GM12878 (cell line): Measurements from ENCODE around the gene TYW1. TPM values are rescaled to one million over a fixed set of nuclear protein-coding genes. Genes with fewer than 3 reads are reported as not detected.

Source experiments
- CBFB ChIP-seq: IDR thresholded peaks from 2 replicates; pipeline ENCODE4 v1.6.1; 2016; ENCODE audit warnings: antibody characterized with exemption, low read depth
- CHD2 ChIP-seq: IDR thresholded peaks from 2 replicates; pipeline ENCODE4 v1.6.1; 2011; ENCODE audit warnings: low read depth, low read length, improper control_type of control experiment, borderline replicate concordance
- E4F1 ChIP-seq: fragments of 450-650 bp; IDR thresholded peaks from 2 replicates; pipeline ENCODE4 v1.6.1; 2018; ENCODE audit warnings: borderline replicate concordance, mild to moderate bottlenecking; ENCODE audit not compliant: partially characterized antibody
- FOS ChIP-seq: IDR thresholded peaks from 3 replicates; pipeline ENCODE4 v1.6.1; 2011; ENCODE audit warnings: borderline replicate concordance; ENCODE audit not compliant: insufficient read length; ENCODE audit errors: extremely low read depth
- HCFC1 ChIP-seq: fragments of 150-350 bp; IDR thresholded peaks from 2 replicates; pipeline ENCODE4 v1.6.1; 2014; ENCODE audit warnings: low read length
- IKZF1 ChIP-seq: fragments of 450-650 bp; conservative IDR thresholded peaks from 2 replicates; pipeline ENCODE4 v1.6.1; 2017; ENCODE audit warnings: antibody characterized with exemption, mild to moderate bottlenecking
- IRF3 ChIP-seq: fragments of 450-650 bp; IDR thresholded peaks from 2 replicates; pipeline ENCODE4 v1.6.1; 2014; ENCODE audit warnings: mild to moderate bottlenecking
- MXI1 ChIP-seq: fragments of 150-350 bp; IDR thresholded peaks from 2 replicates; pipeline ENCODE4 v1.6.1; 2011; ENCODE audit warnings: low read depth, mild to moderate bottlenecking, inconsistent platforms, low read length, improper control_type of control experiment
- NFYB ChIP-seq: IDR thresholded peaks from 2 replicates; pipeline ENCODE4 v1.6.1; 2011; ENCODE audit warnings: low read depth, mild to moderate bottlenecking, low read length, improper control_type of control experiment, moderate library complexity; ENCODE audit not compliant: insufficient read depth
- NKRF ChIP-seq: fragments of 450-650 bp; conservative IDR thresholded peaks from 2 replicates; pipeline ENCODE4 v1.6.1; 2017; ENCODE audit warnings: mild to moderate bottlenecking, moderate library complexity
- PBX3 ChIP-seq: IDR thresholded peaks from 2 replicates; pipeline ENCODE4 v1.6.1; 2011; ENCODE audit warnings: mild to moderate bottlenecking, low read depth, low read length, moderate library complexity; ENCODE audit not compliant: insufficient replicate concordance
- PKNOX1 ChIP-seq: fragments of 450-650 bp; IDR thresholded peaks from 2 replicates; pipeline ENCODE4 v1.6.1; 2016; ENCODE audit warnings: mild to moderate bottlenecking
- RFX5 ChIP-seq: IDR thresholded peaks from 2 replicates; pipeline ENCODE4 v1.6.1; 2011; ENCODE audit warnings: low read depth, low read length, improper control_type of control experiment
- RUNX3 ChIP-seq: IDR thresholded peaks from 2 replicates; pipeline ENCODE4 v1.6.1; 2012; ENCODE audit warnings: low read length, inconsistent platforms
- SKIL ChIP-seq: fragments of 450-650 bp; IDR thresholded peaks from 2 replicates; pipeline ENCODE4 v1.6.1; 2017; ENCODE audit warnings: mild to moderate bottlenecking, low read depth, inconsistent platforms; ENCODE audit not compliant: poor library complexity, severe bottlenecking
- SMAD5 ChIP-seq: IDR thresholded peaks from 2 replicates; pipeline ENCODE4 v1.6.1; 2016; ENCODE audit warnings: antibody characterized with exemption, low read depth
- SP1 ChIP-seq: IDR thresholded peaks from one replicate; pipeline ENCODE4 v1.6.1; 2011; ENCODE audit warnings: low read depth, low read length
- TAF1 ChIP-seq: IDR thresholded peaks from 2 replicates; pipeline ENCODE4 v1.6.1; 2011; ENCODE audit warnings: mild to moderate bottlenecking, low read depth, low read length, borderline replicate concordance
- YY1 ChIP-seq: IDR thresholded peaks from 2 replicates; pipeline ENCODE4 v1.6.1; 2011; ENCODE audit warnings: low read depth, mild to moderate bottlenecking, low read length
- polyA plus RNA-seq, 11 experiments: library from polyadenylated mRNA; depleted of rRNA in 4 of 11; unstranded in 6 of 11; stranded (reverse) in 5 of 11; fragments of >200 nt; fragmentation: Nextera tagmentation in 4 of 11; fragmentation: Illumina TruSeq in 1 of 11; extraction: Ambion mirVana in 4 of 11; extraction: Trizol in 1 of 11; gene quantifications; 1 replicate in 1 of 11; 2 replicates in 10 of 11; pipeline versions ENCODE4 v1.2.1 to v1.2.3, GENCODE V29; 2011 to 2016; ENCODE audit warnings: inconsistent platforms in 2 of 11, missing spikeins in 2 of 11, low read depth in 1 of 11
- total RNA-seq, 4 experiments: library from RNA; depleted of rRNA in 3 of 4; stranded (reverse); fragments of >200 nt in 3 of 4; fragmentation: Illumina TruSeq in 1 of 4; extraction: Trizol in 1 of 4; gene quantifications; 2 replicates each; pipeline versions ENCODE4 v1.2.1 to v1.2.3, GENCODE V29; 2013 to 2021

TYW1 gene
- total and polyA plus RNA-seq, 10 of the 15 experiments (the other 5 are each of a cell fraction or from before 2014, with no cell fraction given), result 11.3 to 29.0 (median 18.4) TPM

- TF ChIP-seq SKIL, result peak; percentile 19
- TF ChIP-seq CHD2, result peak; percentile 86
- 0 out of 2 replicates have a peak, but pooled peaks have one; percentile 20 for TF ChIP-seq RFX5
- TF ChIP-seq YY1, result peak; percentile 95
- peak; percentile 82 for TF ChIP-seq NFYB
- TF ChIP-seq CBFB, result 0 out of 2 replicates have a peak, but pooled peaks have one; percentile 45
- TF ChIP-seq TAF1, result peak; percentile 50; the same call in 1 of the 2 replicates
- TF ChIP-seq FOS, result peak; percentile 21
- peak; percentile 71; the same call in 1 of the 2 replicates for TF ChIP-seq SMAD5
- peak; percentile 41; the same call in 1 of the 2 replicates for TF ChIP-seq HCFC1
- TF ChIP-seq IRF3, result peak; percentile 68; the same call in 1 of the 2 replicates
- peak; percentile 70 for TF ChIP-seq E4F1
- TF ChIP-seq IKZF1, result peak; percentile 45
- 0 out of 2 replicates have a peak, but pooled peaks have one; percentile 36 for TF ChIP-seq RUNX3
- peak; percentile 81 for TF ChIP-seq NKRF
- peak; percentile 95 for TF ChIP-seq PBX3
- TF ChIP-seq SP1, result peak; percentile 83
- peak; percentile 99 for TF ChIP-seq PKNOX1
- TF ChIP-seq MXI1, result peak; percentile 89
Observed at GRCh38 chr7:66996444-66997191, at the start of gene TYW1 (continued).
